Neuronal stem cell (in vitro differentiated cells): Measurements from ENCODE around the gene FBXO39. TPM values are rescaled to one million over a fixed set of nuclear protein-coding genes. Genes with fewer than 3 reads are reported as not detected.
"Not testable (repeated sequence)": the region's sequence is repeated elsewhere in the genome, so short reads cannot be mapped to it uniquely, and the experiment has no call there.

ENCODE experiments used
- DNase-seq: peaks from one replicate; pipeline ENCODE4 v3.0.0-alpha.2; 2013; ENCODE audit warnings: low spot score
- H2AFZ ChIP-seq: one replicate; pipeline ENCODE4 v1.6.1; 2013; ENCODE audit warnings: mild to moderate bottlenecking, low read length, inconsistent platforms
- H2AK5ac ChIP-seq: 2 replicates; pipeline ENCODE4 v1.6.1; 2013; ENCODE audit warnings: low read depth, mild to moderate bottlenecking, inconsistent platforms, low read length, moderate library complexity, mixed read lengths
- H2BK120ac ChIP-seq: 2 replicates; pipeline ENCODE4 v1.6.1; 2013; ENCODE audit warnings: low read depth, mild to moderate bottlenecking, inconsistent platforms, low read length, moderate library complexity, mixed read lengths
- H2BK12ac ChIP-seq: one replicate; pipeline ENCODE4 v1.6.1; 2013; ENCODE audit warnings: low read length, inconsistent platforms
- H2BK15ac ChIP-seq: 2 replicates; pipeline ENCODE4 v1.6.1; 2013; ENCODE audit warnings: mild to moderate bottlenecking, low read length, inconsistent platforms, mixed read lengths
- H2BK5ac ChIP-seq: one replicate; pipeline ENCODE4 v1.6.1; 2013; ENCODE audit warnings: inconsistent platforms, mild to moderate bottlenecking, low read length, moderate library complexity
- H3K14ac ChIP-seq: one replicate; pipeline ENCODE4 v1.6.1; 2013; ENCODE audit warnings: low read length, inconsistent platforms
- H3K18ac ChIP-seq: 2 replicates; pipeline ENCODE4 v1.6.1; 2013; ENCODE audit warnings: low read length, inconsistent platforms
- H3K23ac ChIP-seq: 2 replicates; pipeline ENCODE4 v1.6.1; 2013; ENCODE audit warnings: low read depth, mild to moderate bottlenecking, mixed read lengths, low read length, inconsistent platforms; ENCODE audit not compliant: poor library complexity
- H3K27ac ChIP-seq: replicated peaks from 3 replicates; pipeline ENCODE4 v1.5.1; 2013; ENCODE audit warnings: low read length, inconsistent platforms
- H3K27me3 ChIP-seq, 3 experiments: 2 replicates each; pipeline ENCODE4 v1.6.1; 2013; ENCODE audit warnings: low read length in 3 of 3, mild to moderate bottlenecking in 2 of 3, inconsistent platforms in 1 of 3, low read depth in 1 of 3, mixed read lengths in 1 of 3, moderate library complexity in 1 of 3; ENCODE audit not compliant: control insufficient read depth in 3 of 3, insufficient read depth in 3 of 3
- H3K36me3 ChIP-seq, 2 donors: replicated peaks in 1 of 2; 2 replicates each; pipeline ENCODE4 v1.6.1; 2013; ENCODE audit warnings: low read length in 2 of 2; ENCODE audit not compliant: control insufficient read depth in 2 of 2, insufficient read depth in 2 of 2
- H3K4ac ChIP-seq: 2 replicates; pipeline ENCODE4 v1.6.1; 2013; ENCODE audit warnings: inconsistent platforms, mild to moderate bottlenecking, low read length, moderate library complexity
- H3K4me1 ChIP-seq, 2 donors: 1 replicate in 1 of 2; 2 replicates in 1 of 2; pipeline ENCODE4 v1.6.1; 2013; ENCODE audit warnings: low read length in 2 of 2, low read depth in 1 of 2; ENCODE audit not compliant: control insufficient read depth in 2 of 2, insufficient read depth in 1 of 2
- H3K4me2 ChIP-seq: one replicate; pipeline ENCODE4 v1.6.1; 2013; ENCODE audit warnings: mild to moderate bottlenecking, low read length, inconsistent platforms; ENCODE audit not compliant: insufficient read depth, poor library complexity, severe bottlenecking
- H3K4me3 ChIP-seq, 2 donors: 2 replicates each; pipeline ENCODE4 v1.5.1; 2013; ENCODE audit warnings: low read length in 2 of 2, mild to moderate bottlenecking in 2 of 2, inconsistent platforms in 1 of 2, moderate library complexity in 1 of 2
- H3K79me1 ChIP-seq: one replicate; pipeline ENCODE4 v1.6.1; 2013; ENCODE audit warnings: low read depth, mild to moderate bottlenecking, inconsistent platforms, low read length, moderate library complexity
- H3K9ac ChIP-seq: one replicate; pipeline ENCODE4 v1.6.1; 2013; ENCODE audit warnings: mild to moderate bottlenecking, low read depth, low read length, inconsistent platforms; ENCODE audit not compliant: poor library complexity
- H3K9me3 ChIP-seq, 2 donors: replicated peaks in 1 of 2; 2 replicates each; pipeline versions ENCODE3 to v1.6.1; 2013; ENCODE audit warnings: low read length in 2 of 2, mild to moderate bottlenecking in 2 of 2, inconsistent platforms in 1 of 2, low read depth in 1 of 2, mixed read lengths in 1 of 2, moderate library complexity in 1 of 2; ENCODE audit not compliant: control insufficient read depth in 2 of 2, insufficient read depth in 1 of 2
- H4K8ac ChIP-seq: one replicate; pipeline ENCODE4 v1.6.1; 2013; ENCODE audit warnings: low read depth, mild to moderate bottlenecking, inconsistent platforms, low read length, moderate library complexity
- H4K91ac ChIP-seq: one replicate; pipeline ENCODE4 v1.6.1; 2013; ENCODE audit warnings: low read length, low read depth, mild to moderate bottlenecking, inconsistent platforms; ENCODE audit not compliant: poor library complexity
- WGBS, 2 donors: extraction: QIAGEN DNeasy Blood & Tissue Kit; methylation state at CpG; one replicate each; pipeline ENCODE4 v1.1.7; 2013; ENCODE audit warnings: missing lambda C conversion rate in 2 of 2, mixed read lengths in 1 of 2; ENCODE audit not compliant: insufficient read length in 2 of 2, insufficient replicate concordance in 1 of 2; ENCODE audit errors: extremely low coverage in 2 of 2; 5-methylcytosine and 5-hydroxymethylcytosine counted together
- polyA plus RNA-seq, 2 experiments: library from polyadenylated mRNA; stranded (reverse); fragments of 200-250 nt; gene quantifications; one replicate each; pipeline ENCODE4 v1.2.3, GENCODE V29; 2013

The FBXO39 gene
- polyA plus RNA-seq (2013, experiment 1 of 2) = not detected
- polyA plus RNA-seq (2013, experiment 2 of 2) = not detected

GRCh38 chr17:6775871-6776405, at the start of gene FBXO39:
TSS of gene FBXO39 (plus strand) at chr17:6776215. CDS start at chr17:6779869, 3,654 bp downstream.
- no peak within 1 kb of the TSS for H2BK15ac ChIP-seq
- H3K18ac ChIP-seq = peak within 1 kb of the TSS; percentile 91
- H4K8ac ChIP-seq = no peak within 1 kb of the TSS
- peak within 1 kb of the TSS; percentile 40 for H3K14ac ChIP-seq
- H2BK120ac ChIP-seq = no peak within 1 kb of the TSS
- DNase-seq = peak; percentile 27
- peak within 1 kb of the TSS; percentile 69 for H2BK5ac ChIP-seq
- H2BK12ac ChIP-seq = no peak within 1 kb of the TSS
- peaks cover 0 to 14% of the 10 kb centered on the region in 2 donors for H3K9me3 ChIP-seq
- peak within 1 kb of the TSS; percentile 89 for H2AFZ ChIP-seq
- H3K27ac ChIP-seq = no peak within 1 kb of the TSS
- no peak within 1 kb of the TSS for H2AK5ac ChIP-seq
- H4K91ac ChIP-seq = no peak within 1 kb of the TSS
- no CpG with 5 or more reads among the region's 49 CpGs for WGBS, 2 donors
- peaks cover 0 to 1% of the 10 kb centered on the region in 2 donors for H3K4me1 ChIP-seq
- peak within 1 kb of the TSS in 1 of 2 donors; percentile 73 for H3K4me3 ChIP-seq
- H3K4ac ChIP-seq = no peak within 1 kb of the TSS
- no peaks in the 10 kb centered on the region for H3K36me3 ChIP-seq
- peak within 1 kb of the TSS; percentile 66 for H3K9ac ChIP-seq
- H3K79me1 ChIP-seq = no peaks in the 10 kb centered on the region
- peaks cover 6 to 45% (median 24%) of the 10 kb centered on the region in 3 experiments for H3K27me3 ChIP-seq
- H3K4me2 ChIP-seq = peak within 1 kb of the TSS; percentile 87
- peak within 1 kb of the TSS; percentile 46 for H3K23ac ChIP-seq

DNA sequence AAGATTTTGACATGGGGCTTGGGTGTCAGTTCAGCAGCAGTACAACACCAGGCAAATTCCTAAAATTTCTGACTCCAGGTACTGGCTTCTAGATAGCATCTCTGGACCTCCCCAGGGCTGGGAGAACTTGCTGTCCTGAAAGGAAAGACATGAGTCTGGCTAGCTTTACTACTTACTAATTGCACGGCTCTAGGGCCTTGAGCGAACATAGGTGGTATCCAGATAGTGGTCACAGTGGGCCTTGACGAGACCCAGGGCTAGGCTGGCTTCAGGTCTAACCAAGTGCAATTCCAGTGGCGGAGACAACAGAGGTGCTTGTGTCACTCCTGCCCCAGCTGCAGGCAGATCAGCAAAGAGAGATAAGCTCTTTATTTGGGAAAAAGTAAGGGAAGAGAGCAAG, 46.5 kb upstream of the FBXO39 start:
- no peak overlapping the region for H4K91ac ChIP-seq
- no peak overlapping the region for H3K27ac ChIP-seq
- no CpG with 5 or more reads among the region's 4 CpGs for WGBS, 2 donors
- no peak overlapping the region for H2BK15ac ChIP-seq
- peaks cover 0 to 2% (median 0%) of the 10 kb centered on the region in 3 experiments for H3K27me3 ChIP-seq
- no peaks in the 10 kb centered on the region for H3K4me1 ChIP-seq
- H2AFZ ChIP-seq = no peak overlapping the region
- no peak overlapping the region for H3K9ac ChIP-seq
- no peak overlapping the region for H2AK5ac ChIP-seq
- no peak overlapping the region for H3K23ac ChIP-seq
- H3K4me3 ChIP-seq = no peak overlapping the region
- H3K18ac ChIP-seq = no peak overlapping the region
- H3K4ac ChIP-seq = no peak overlapping the region
- H3K4me2 ChIP-seq = no peak overlapping the region
- H2BK120ac ChIP-seq = no peak overlapping the region
- H3K9me3 ChIP-seq = peaks cover 0 to 4% of the 10 kb centered on the region in 2 donors
- no peaks in the 10 kb centered on the region for H3K79me1 ChIP-seq
- no peak overlapping the region for H4K8ac ChIP-seq
- DNase-seq = no peak
- no peak overlapping the region for H3K14ac ChIP-seq
- no peaks in the 10 kb centered on the region for H3K36me3 ChIP-seq
- no peak overlapping the region for H2BK5ac ChIP-seq
- H2BK12ac ChIP-seq = no peak overlapping the region

- not testable (repeated sequence) for H3K9me3 ChIP-seq, H3K27me3 ChIP-seq, H3K4me1 ChIP-seq, H2BK12ac ChIP-seq, H3K4ac ChIP-seq, H3K9ac ChIP-seq, H2BK5ac ChIP-seq, H3K18ac ChIP-seq, H2AFZ ChIP-seq, H3K4me2 ChIP-seq, H3K14ac ChIP-seq, H2BK15ac ChIP-seq, H3K4me3 ChIP-seq, H3K23ac ChIP-seq, H4K91ac ChIP-seq, H3K36me3 ChIP-seq, H3K27ac ChIP-seq, H2BK120ac ChIP-seq, H4K8ac ChIP-seq, H3K79me1 ChIP-seq, DNase-seq, H2AK5ac ChIP-seq
- WGBS, 2 donors = no CpG with 5 or more reads among the region's 6 CpGs
Observed at GRCh38 chr17:6746665-6747064, 29.4 kb upstream of the FBXO39 start.

DNA sequence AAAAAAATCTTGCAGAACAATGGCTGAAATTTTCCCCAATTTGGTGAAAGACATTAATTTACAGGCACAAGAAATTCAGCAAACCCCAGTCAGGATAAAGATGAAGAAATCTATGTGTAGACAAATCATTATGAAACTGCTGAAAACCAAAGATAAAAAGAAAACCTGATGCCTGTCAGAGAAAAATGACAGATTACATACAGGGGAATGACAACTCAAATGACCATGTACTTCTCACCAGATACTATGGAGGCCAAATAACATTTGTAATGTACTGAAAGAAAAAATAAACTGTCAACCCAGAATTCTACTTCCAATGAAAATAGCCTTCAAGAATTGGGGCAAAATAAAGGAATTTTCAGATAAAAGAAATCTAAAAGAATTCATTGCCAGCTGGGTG, 27.4 kb upstream of the FBXO39 start:
- Histone ChIP-seq H3K14ac (no peak overlapping the region), H3K79me1 (no peaks in the 10 kb centered on the region), H3K4me1 (peaks cover 8 to 18% of the 10 kb centered on the region in 2 donors), H2BK15ac (no peak overlapping the region), H3K9me3 (no peaks in the 10 kb centered on the region), H3K18ac (no peak overlapping the region), H3K4ac (no peak overlapping the region), H3K9ac (no peak overlapping the region), H3K27ac (no peak overlapping the region), H3K23ac (no peak overlapping the region), H2BK120ac (no peak overlapping the region), H3K4me2 (no peak overlapping the region), H4K91ac (no peak overlapping the region), H3K4me3 (no peak overlapping the region), H4K8ac (no peak overlapping the region), H2BK12ac (no peak overlapping the region), H3K27me3 (no peaks in the 10 kb centered on the region), H2AFZ (no peak overlapping the region), H3K36me3 (no peaks in the 10 kb centered on the region), H2AK5ac (no peak overlapping the region), H2BK5ac (no peak overlapping the region)
- no peak for DNase-seq
